Testis (tissue), 3 donors: ENCODE data around the gene ZNF660. TPM values are rescaled to one million over a fixed set of nuclear protein-coding genes. Genes with fewer than 3 reads are reported as not detected.

Experiments used
- DNase-seq: peaks from one replicate; pipeline ENCODE4 v3.0.0-alpha.2; 2019
- H3K27ac ChIP-seq, 2 donors: fragments of 200-600 bp; sonication (generic); one replicate each; pipeline ENCODE4 v1.5.1; 2019
- H3K27me3 ChIP-seq: fragments of 200-600 bp; sonication (generic); one replicate; pipeline ENCODE4 v1.5.1; 2019
- H3K36me3 ChIP-seq: fragments of 200-600 bp; sonication (generic); one replicate; pipeline ENCODE4 v1.5.1; 2017; ENCODE audit warnings: low read depth; ENCODE audit errors: missing control alignments
- H3K4me1 ChIP-seq: fragments of 200-600 bp; sonication (generic); one replicate; pipeline ENCODE4 v1.5.1; 2019
- H3K4me3 ChIP-seq, 2 donors: fragments of 200-600 bp; sonication (generic); one replicate each; pipeline ENCODE4 v1.5.1; 2017 to 2019
- H3K9me3 ChIP-seq: fragments of 200-600 bp; sonication (generic); one replicate; pipeline ENCODE4 v1.5.1; 2017
- CTCF ChIP-seq, 3 experiments: fragments of 450-650 bp in 2 of 3; fragments of 200-600 bp in 1 of 3; sonication (generic) in 1 of 3; IDR thresholded peaks; one replicate each; pipeline ENCODE4 v1.5.1; 2016 to 2019; ENCODE audit warnings: antibody characterized with exemption in 3 of 3, mild to moderate bottlenecking in 2 of 3, moderate library complexity in 1 of 3
- POLR2A ChIP-seq: fragments of 450-650 bp; IDR thresholded peaks from one replicate; pipeline ENCODE4 v1.6.1; 2017; ENCODE audit warnings: antibody characterized with exemption, mild to moderate bottlenecking, moderate library complexity
- WGBS, 2 donors: methylation state at CpG; one replicate each; pipeline ENCODE4 v1.1.5; 2018; 5-methylcytosine and 5-hydroxymethylcytosine counted together
- intact Hi-C: fragments of 100-400 bp; cut with DNase I; formaldehyde crosslinking; loops from one replicate; pipeline ENCODE4 v1.15.1; 2023; ENCODE audit warnings: low total_unique reads
- polyA plus RNA-seq: library from polyadenylated mRNA; stranded (reverse); fragments of 350-450 nt; fragmentation: Illumina TruSeq; extraction: RNeasy Lipid Tissue Mini Kit (QIAGEN cat#74804); gene quantifications from one replicate; pipeline ENCODE4 v1.2.3, GENCODE V29; 2014; ENCODE audit warnings: low read depth, low replicate concordance; ENCODE audit not compliant: insufficient read depth
- total RNA-seq, 2 donors: library from RNA; depleted of rRNA; stranded (reverse); fragments of >200 nt; gene quantifications; one replicate each; pipeline ENCODE4 v1.2.3, GENCODE V29; 2016

The ZNF660 gene
- total and polyA plus RNA-seq, 3 donors from 2014 or later, result 3.8 to 5.9 (median 4.1) TPM

- Histone ChIP-seq H3K27ac (no peak overlapping the region), H3K36me3 (no peaks in the 10 kb centered on the region), H3K4me3 (no peak overlapping the region), H3K9me3 (no peaks in the 10 kb centered on the region), H3K27me3 (no peaks in the 10 kb centered on the region), H3K4me1 (no peaks in the 10 kb centered on the region)
- no peak for DNase-seq
- 91 to 92% methylated on average over 3 of the region's 3 CpGs for WGBS, 2 donors
- TF ChIP-seq POLR2A (no peak), CTCF (IDR thresholded peaks at IDR 0.05) (no peak)
- intact Hi-C loops, result no loop called here
Observed at GRCh38 chr3:44632193-44632592, 47.4 kb downstream of the ZNF660 start.

GRCh38 chr3:44642337-44642736, 57.6 kb downstream of the ZNF660 start:
- H3K4me3 ChIP-seq, result no peak overlapping the region
- H3K9me3 ChIP-seq, result no peaks in the 10 kb centered on the region
- no peaks in the 10 kb centered on the region for H3K27me3 ChIP-seq
- 95 to 99% methylated on average over 4 of the region's 4 CpGs for WGBS, 2 donors
- peaks cover 16% of the 10 kb centered on the region for H3K36me3 ChIP-seq
- no peaks in the 10 kb centered on the region for H3K4me1 ChIP-seq
- intact Hi-C loops, result no loop called here
- TF ChIP-seq POLR2A (no peak), CTCF (IDR thresholded peaks at IDR 0.05) (no peak)
- DNase-seq, result no peak
- no peak overlapping the region for H3K27ac ChIP-seq

- no peak overlapping the region for H3K4me3 ChIP-seq
- H3K27me3 ChIP-seq, result no peaks in the 10 kb centered on the region
- TF ChIP-seq POLR2A (no peak), CTCF (IDR thresholded peaks at IDR 0.05) (no peak)
- peaks cover 13% of the 10 kb centered on the region for H3K36me3 ChIP-seq
- 97 to 98% methylated on average over 4 of the region's 4 CpGs for WGBS, 2 donors
- intact Hi-C loops, result no loop called here
- H3K27ac ChIP-seq, result no peak overlapping the region
- no peak for DNase-seq
- H3K4me1 ChIP-seq, result no peaks in the 10 kb centered on the region
- no peaks in the 10 kb centered on the region for H3K9me3 ChIP-seq
Observed at GRCh38 chr3:44643024-44643423, 58.3 kb downstream of the ZNF660 start.

- intact Hi-C loops, result no loop called here
- TF ChIP-seq CTCF (IDR thresholded peaks at IDR 0.05) (no peak), POLR2A (no peak)
- Histone ChIP-seq H3K27me3 (no peaks in the 10 kb centered on the region), H3K27ac (no peak overlapping the region), H3K4me3 (no peak overlapping the region), H3K9me3 (no peaks in the 10 kb centered on the region), H3K4me1 (peaks cover 9% of the 10 kb centered on the region), H3K36me3 (no peaks in the 10 kb centered on the region)
- no peak for DNase-seq
- WGBS, 2 donors, result 68 to 75% methylated on average over 1 of the region's 1 CpG
Observed at GRCh38 chr3:44647771-44648170, 63.0 kb downstream of the ZNF660 start.

- TF ChIP-seq POLR2A, result no peak
- TF ChIP-seq CTCF (IDR thresholded peaks at IDR 0.05), result no peak
- H3K4me1 ChIP-seq, result peaks cover 9% of the 10 kb centered on the region
- 0 to 1% methylated on average over 9 to 37 of the region's 37 CpGs for WGBS, 2 donors
- no peaks in the 10 kb centered on the region for H3K9me3 ChIP-seq
- H3K36me3 ChIP-seq, result no peaks in the 10 kb centered on the region
- peak within 1 kb of the TSS; percentile 43 for H3K27ac ChIP-seq
- intact Hi-C loops, result no loop called here
- DNase-seq, result peak; percentile 89
- peak within 1 kb of the TSS; percentile 88 to 92 for H3K4me3 ChIP-seq
- H3K27me3 ChIP-seq, result no peaks in the 10 kb centered on the region
Observed at GRCh38 chr3:44648564-44649229, 63.9 kb downstream of the ZNF660 start, which contains the start of gene ZNF35. ZNF35 (plus strand) TSS chr3:44648732; CDS start chr3:44651068, 2,336 bp downstream.
